ENCODE results near the gene BCR.

Gene BCR

GRCh38 chr22:23245045-23245798, 64.9 kb downstream of the BCR start:
- TF ChIP-seq CTCF (IDR thresholded peaks at IDR 0.05; ENCODE audit: control insufficient read depth, extremely low read depth, insufficient read depth): no peak
- no peak for DNase-seq (ENCODE audit: low read depth)
- H3K4me3 ChIP-seq (ENCODE audit: low read depth, low read length): no peak overlapping the region

DNA sequence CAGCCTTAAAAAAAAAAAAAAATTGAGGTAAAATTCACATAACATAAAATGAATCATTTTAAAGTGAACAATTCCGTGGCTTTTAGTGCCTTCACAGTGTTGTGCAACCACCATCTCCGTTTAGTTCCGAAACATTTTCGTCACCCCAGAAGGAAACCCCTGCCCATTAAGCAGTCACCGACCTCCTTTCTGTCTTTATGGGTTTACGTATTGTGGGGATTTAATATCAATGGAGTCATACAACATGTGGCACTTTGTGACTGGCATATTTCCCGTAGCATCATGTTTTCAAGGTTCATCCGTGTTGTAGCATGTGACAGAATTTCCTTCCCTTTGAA, 65.5 kb downstream of the BCR start:
- no peak overlapping the region for H3K4me3 ChIP-seq (ENCODE audit: low read depth, low read length)
- no peak for DNase-seq (ENCODE audit: low read depth)
- TF ChIP-seq CTCF (IDR thresholded peaks at IDR 0.05; ENCODE audit: control insufficient read depth, extremely low read depth, insufficient read depth): no peak

DNA sequence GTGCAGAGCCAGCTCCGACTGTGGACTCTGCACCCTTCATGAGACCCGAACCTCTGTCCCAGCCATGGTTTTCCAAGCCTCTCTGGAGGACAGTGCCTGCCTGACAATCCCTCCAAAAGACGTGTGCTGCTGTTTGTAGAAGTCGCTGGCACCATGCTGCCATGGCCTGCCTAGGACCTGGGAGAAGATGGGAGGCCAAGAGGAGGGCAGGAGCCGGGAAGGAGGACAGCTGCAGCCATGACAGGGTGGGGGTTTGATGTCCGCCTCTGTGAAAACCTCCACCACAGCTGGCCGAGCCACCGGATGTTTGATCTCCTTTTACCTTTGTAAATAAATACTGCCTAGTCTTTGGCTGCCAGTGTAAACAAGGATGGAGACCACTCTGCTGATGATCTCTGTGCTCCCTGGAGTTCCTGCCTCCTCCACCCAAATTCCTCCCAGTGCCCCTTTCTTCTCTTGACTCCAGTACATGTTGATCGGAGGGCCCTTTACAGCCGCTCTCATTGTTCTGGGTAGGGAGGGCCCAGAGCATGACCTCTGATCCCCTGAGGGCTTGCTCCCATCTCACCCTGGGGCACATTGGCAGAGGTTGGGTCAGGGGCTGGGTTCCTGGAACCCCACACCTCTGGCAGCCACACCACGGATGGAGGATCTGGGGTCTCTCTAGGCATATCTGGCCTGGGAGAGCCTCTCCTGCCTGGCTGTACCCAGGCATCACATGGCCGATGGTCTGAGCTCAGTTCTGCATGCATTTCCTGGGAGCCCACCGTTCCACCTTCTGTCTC, 66.9 kb downstream of the BCR start:
- DNase-seq (ENCODE audit: low read depth): no peak
- H3K4me3 ChIP-seq (ENCODE audit: low read depth, low read length): no peak overlapping the region
- TF ChIP-seq CTCF (IDR thresholded peaks at IDR 0.05; ENCODE audit: control insufficient read depth, extremely low read depth, insufficient read depth): no peak

DNA sequence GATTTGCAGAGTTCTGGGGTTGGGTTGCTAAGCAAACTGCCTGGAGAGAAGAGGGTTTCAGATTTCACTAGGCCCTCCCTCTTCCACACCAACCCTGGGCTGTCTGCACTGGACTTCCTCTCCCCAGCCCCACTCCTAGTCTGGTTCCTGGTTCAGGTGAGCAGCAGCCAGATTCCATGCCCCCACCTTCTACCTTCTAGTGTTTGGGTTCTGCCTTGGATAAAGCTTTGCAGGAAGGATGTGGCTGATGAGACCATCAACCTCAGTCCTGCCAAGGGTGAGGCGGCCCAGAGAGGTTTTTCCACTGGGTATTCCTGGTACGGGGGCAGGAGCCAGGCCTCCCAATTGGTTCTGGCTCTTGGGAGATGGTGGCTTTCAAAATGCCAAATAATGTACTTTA, 68.3 kb downstream of the BCR start:
- DNase-seq (ENCODE audit: low read depth): no peak
- TF ChIP-seq CTCF (IDR thresholded peaks at IDR 0.05; ENCODE audit: control insufficient read depth, extremely low read depth, insufficient read depth): no peak
- no peak overlapping the region for H3K4me3 ChIP-seq (ENCODE audit: low read depth, low read length)

GRCh38 chr22:23250056-23250784, 69.9 kb downstream of the BCR start:
- DNase-seq (ENCODE audit: low read depth): no peak
- TF ChIP-seq CTCF (IDR thresholded peaks at IDR 0.05; ENCODE audit: control insufficient read depth, extremely low read depth, insufficient read depth): no peak
- no peak overlapping the region for H3K4me3 ChIP-seq (ENCODE audit: low read depth, low read length)

GRCh38 chr22:23250785-23251363, 70.6 kb downstream of the BCR start:
- no peak for TF ChIP-seq CTCF (IDR thresholded peaks at IDR 0.05; ENCODE audit: control insufficient read depth, extremely low read depth, insufficient read depth)
- DNase-seq (ENCODE audit: low read depth): no peak
- no peak overlapping the region for H3K4me3 ChIP-seq (ENCODE audit: low read depth, low read length)

Measured in LNCaP clone FGC (cell line).